GM12892 (cell line): ENCODE measurements around the gene RNU11.
"Not testable (repeated sequence)": the region's sequence is repeated elsewhere in the genome, so short reads cannot be mapped to it uniquely, and the experiment has no call there.

Source experiments
- DNase-seq: peaks from one replicate; pipeline ENCODE4 v3.0.0; 2011; ENCODE audit not compliant: insufficient read length
- FAIRE-seq: peaks from 2 replicates; lab custom pipeline; 2011; peaks lifted over from hg19 to GRCh38; lab: Jason Lieb, UNC
- POLR2A ChIP-seq: IDR thresholded peaks from 2 replicates; pipeline ENCODE4 v1.6.1; 2011; ENCODE audit warnings: low read depth, low read length, control low read depth
- POLR2AphosphoS5 ChIP-seq: IDR thresholded peaks from 2 replicates; pipeline ENCODE4 v1.6.1; 2011; ENCODE audit warnings: low read depth, low read length, control low read depth
- TAF1 ChIP-seq: IDR thresholded peaks from 2 replicates; pipeline ENCODE4 v1.6.1; 2011; ENCODE audit warnings: low read depth, mild to moderate bottlenecking, control low read depth, low read length, borderline replicate concordance

The RNU11 gene

DNA sequence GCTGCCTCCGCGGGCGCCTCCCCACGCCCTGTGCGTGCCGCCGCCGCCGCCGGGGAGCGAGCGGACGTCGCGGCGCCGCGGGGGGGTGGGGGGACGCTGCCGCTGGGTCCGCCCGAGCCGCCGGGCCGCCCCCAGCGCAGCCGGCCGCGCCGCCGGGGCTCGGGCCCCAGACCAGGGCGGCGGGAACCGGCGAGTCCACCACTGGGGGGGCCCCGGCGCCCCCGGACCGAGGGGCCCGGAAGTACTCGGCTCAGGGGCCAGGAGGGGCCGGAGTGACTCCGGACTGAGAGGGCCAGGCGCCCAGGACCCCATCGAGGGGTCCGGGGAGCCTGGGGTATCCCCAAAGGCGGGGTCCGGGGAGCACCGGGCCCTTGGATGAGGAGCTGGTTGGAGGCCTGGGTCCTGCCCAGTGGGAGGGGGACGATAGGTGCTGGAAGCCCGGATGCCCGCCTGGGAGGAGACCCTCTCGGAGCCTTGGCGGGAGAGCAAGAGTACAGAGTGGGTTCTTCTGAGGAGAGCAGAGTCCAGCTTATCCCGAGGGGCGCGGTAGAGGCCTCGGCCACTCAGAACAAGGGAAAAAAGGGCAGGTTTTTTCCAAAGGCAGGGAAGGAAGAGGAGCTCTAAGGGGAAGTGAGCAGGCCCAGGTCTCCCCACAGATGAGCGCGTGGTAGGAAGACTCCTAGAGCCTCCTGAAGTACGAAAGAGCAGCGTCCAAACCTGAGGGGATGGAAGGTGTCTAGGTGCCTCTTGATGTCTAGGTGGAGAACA lies 20.7 kb downstream of the RNU11 start:
- TF ChIP-seq POLR2A (no peak; the same call in 1 of the 2 replicates), POLR2AphosphoS5 (no peak), TAF1 (no peak)
- DNase-seq (peak; percentile 80), FAIRE-seq (peak; percentile 84)

DNA sequence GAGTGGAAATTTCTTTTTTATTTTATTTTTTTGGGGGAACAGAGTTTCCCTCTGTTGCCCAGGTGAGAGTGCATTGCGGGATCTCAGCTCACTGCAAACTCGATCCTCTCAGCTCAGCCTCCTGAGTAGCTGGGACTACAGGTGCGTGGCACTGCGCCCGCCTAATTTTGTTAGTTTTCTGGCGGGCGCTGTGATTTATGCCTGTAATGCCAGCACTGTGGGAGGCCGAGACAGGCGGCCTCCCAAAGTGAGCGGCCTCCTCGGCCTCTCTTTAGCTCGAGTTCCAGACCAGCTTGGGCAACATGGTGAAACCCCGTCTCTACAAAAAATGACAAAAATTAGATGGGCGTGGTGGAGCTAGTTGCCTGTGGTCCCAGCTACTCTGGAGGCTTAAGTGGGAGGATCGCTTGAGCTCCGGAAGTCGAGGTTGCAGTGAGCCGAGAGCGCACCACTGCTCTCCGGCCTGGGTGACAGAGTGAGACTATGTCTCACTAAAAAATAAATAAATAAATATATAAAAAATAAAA lies 22.9 kb downstream of the RNU11 start:
- DNase-seq (no peak), FAIRE-seq (no peak)
- no peak for TF ChIP-seq POLR2AphosphoS5

DNA sequence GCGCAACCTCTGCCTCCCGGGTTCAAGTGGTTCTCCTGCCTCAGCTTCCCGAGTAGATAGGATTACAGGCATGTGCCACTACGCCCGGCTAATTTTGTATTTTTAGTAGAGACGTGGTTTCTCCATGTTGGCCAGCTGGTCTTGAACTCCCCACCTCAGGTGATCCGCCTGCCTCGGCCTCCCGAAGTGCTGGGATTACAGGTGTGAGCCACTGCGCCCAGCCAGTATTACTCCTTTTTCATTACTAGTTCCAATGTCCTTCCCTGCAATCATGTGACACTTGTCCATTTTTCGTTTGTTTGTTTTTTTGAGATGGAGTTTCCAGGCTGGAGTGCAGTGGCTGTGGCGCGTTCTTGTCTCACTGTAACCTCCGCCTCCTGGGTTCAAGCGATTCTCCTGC lies 24.6 kb downstream of the RNU11 start:
- not testable (repeated sequence) for FAIRE-seq

DNA sequence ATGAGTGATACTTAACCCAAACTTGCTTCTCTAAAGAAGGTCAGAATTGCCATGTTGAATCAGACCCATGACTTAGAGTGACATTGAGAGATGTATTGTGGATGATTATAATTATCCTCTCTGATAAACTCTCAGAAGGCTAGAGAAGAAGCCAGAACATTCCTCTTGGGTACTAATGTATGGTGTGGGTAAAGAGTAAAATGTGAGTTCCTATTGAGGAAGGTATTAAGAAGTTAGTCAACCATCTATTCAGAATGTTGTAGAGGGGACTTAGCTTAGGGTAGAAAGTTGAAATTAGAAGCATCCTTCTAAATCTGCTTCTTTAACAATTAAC lies 27.5 kb downstream of the RNU11 start:
- FAIRE-seq: no peak
- no peak for TF ChIP-seq TAF1
- no peak for TF ChIP-seq POLR2AphosphoS5
- TF ChIP-seq POLR2A: no peak

More for the DNA sequence above, 24.6 kb downstream of the RNU11 start:
- not testable (repeated sequence) for DNase-seq

DNA sequence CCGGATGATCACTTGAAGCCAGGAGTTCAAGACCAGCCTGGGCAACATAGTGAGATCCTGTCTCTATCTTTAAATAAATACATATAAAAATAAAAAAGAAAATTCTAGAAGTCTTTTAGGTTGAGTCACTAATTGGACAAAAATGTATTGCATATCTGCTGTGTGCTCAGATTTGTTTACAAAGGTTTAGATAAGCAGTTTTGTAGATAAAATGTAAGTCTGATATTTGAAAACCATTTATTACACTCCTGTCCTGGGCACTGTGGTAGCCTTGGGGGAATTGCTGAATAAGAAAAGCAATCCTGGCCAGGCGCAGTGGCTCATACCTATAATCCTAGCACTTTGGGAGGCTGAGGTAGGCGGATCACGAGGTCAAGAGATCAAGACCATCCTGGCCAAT lies 31.8 kb downstream of the RNU11 start:
- TF ChIP-seq TAF1 (no peak), POLR2A (no peak), POLR2AphosphoS5 (no peak)
- DNase-seq: no peak
- no peak for FAIRE-seq

More for the DNA sequence above, 27.5 kb downstream of the RNU11 start:
- no peak for DNase-seq

DNA sequence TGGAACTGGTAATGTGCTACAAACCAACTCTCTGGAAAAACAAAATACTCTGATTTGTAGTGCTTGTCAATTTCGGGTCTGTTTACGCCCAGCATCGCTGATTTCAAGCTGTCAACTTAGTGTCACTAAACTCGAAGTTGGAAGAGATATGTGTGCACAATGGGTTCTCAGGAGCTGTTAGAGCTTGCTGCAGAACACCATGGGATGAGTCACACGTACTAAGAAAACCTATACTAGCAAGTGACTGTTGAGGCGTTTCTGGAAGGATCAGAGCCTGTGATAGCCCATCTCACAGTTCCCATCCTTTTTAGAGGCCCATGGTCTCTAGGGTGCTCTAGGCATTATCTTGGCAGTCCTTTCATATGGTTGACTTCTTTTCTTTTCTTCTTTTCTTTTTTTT lies 34.4 kb downstream of the RNU11 start:
- DNase-seq (no peak), FAIRE-seq (no peak)
- TF ChIP-seq POLR2AphosphoS5 (no peak), TAF1 (no peak), POLR2A (no peak)

DNA sequence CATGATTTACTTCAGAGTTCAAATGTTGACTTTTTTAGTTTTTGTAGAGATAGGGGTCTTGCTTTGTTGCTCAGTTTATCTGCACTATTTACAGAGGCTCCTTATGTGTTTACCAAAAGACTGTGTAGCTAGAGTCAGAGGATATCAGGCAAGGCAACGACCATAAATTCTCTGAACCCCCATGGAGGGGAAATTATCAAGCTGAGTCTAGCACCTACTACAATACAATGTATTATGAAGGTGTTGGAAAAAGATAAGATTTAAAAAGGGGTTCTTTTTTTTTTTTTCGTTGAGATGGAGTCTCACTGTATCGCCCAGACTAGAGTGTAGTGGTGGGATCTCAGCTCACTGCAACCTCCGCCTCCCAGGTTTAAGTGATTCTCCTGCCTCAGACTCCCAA lies 36.5 kb downstream of the RNU11 start:
- FAIRE-seq: no peak
- TF ChIP-seq POLR2AphosphoS5 (no peak), POLR2A (no peak), TAF1 (no peak)
- DNase-seq: no peak

DNA sequence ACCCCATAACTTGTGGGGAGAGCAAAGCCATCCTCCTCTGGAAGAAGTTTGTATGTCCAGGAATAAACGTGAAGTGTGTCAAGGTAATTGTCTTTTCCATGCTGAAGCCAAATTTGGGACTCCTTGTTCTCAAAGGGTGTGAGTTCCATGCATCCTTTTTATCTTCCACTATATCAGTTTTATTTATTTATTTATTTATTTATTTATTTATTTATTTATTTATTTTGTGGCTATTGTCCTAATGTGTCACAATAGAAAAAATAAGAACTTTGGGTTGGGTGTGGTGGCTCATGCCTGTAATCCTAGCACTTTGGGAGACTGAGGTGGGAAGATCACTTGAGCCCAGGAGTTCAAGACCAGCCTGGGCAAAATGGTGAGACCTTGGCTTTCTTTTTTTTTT lies 43.2 kb downstream of the RNU11 start:
- not testable (repeated sequence) for FAIRE-seq

More for the DNA sequence above, 43.2 kb downstream of the RNU11 start:
- not testable (repeated sequence) for DNase-seq
